GM10847 (cell line): ENCODE measurements around the gene DCAF4L1.

ENCODE experiments used
- POLR2A ChIP-seq: IDR thresholded peaks from 2 replicates; pipeline ENCODE4 v1.6.1; 2011; ENCODE audit not compliant: insufficient read length; ENCODE audit errors: extremely low read depth

Gene DCAF4L1

DNA sequence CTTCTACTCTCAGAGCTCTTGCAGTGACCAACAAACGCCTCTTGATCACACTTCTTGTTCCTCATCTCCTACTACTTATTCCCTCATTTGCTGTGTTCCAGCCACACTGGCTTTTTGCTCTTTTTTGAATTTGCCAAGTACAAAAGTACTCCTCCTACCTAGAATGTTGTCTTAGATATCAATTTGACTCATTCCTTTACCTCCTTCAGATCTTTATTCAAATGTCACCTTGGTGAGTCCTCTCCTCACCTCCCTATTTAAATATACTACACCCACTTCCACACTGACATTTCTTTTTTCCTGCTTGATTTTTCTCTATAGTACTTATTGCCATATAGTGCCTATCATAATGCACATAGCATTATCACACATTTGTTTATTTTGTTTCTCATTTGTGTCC, 6.2 kb upstream of the DCAF4L1 start:
- no peak for TF ChIP-seq POLR2A

DNA sequence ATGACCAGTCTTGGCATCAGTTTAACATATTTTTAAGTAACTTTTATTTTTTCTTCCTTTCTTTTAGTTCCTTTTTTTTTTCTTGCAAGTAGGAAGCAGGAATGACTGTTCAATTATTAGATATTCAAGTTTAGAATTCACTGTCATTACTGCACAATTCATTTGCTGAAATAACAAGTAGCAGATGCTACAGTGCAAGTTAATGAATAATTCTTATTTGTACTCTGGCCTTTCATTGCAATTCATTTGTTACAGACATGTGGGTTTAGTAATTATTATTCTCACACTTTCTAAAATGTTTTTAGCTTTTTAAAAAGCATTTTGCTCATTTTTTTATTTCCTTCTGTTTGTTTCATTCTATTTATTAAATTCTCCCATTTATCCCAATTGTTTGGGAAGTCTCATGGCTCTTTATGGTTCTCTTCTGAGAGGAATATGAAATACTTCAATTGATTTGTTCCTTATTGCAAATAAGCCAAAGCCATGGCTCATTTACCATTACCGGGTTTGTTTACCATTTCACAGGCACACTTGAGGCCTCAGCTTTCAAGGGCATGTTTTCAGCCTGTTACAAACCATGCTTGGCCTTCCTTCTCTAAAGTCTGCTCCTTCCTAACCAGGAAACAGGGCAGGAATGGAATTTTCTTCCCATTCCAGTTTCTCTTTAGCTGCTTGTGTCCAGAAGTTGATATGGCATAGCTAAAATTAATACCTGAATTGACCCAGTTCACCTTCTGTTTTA, 4.6 kb upstream of the DCAF4L1 start:
- TF ChIP-seq POLR2A = no peak

DNA sequence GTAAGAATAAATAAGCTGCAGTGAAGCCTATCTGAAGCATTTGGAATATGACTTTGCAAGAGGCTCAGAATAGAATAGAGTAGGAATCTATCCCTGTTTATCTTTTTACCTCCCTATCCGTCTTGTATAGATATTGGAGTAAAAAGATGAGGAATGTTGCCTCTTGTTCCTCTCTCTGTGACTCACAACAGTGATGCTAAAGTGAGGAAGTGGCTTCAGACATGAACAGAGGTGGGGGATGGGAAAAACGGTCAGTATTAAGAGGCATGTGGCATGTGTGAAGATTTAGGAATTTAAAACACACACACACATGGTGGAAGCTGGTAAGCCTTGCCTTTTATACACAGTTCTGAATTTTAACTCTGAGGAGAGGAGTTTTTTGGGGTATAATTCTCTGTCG, 3.8 kb upstream of the DCAF4L1 start:
- TF ChIP-seq POLR2A = no peak

DNA sequence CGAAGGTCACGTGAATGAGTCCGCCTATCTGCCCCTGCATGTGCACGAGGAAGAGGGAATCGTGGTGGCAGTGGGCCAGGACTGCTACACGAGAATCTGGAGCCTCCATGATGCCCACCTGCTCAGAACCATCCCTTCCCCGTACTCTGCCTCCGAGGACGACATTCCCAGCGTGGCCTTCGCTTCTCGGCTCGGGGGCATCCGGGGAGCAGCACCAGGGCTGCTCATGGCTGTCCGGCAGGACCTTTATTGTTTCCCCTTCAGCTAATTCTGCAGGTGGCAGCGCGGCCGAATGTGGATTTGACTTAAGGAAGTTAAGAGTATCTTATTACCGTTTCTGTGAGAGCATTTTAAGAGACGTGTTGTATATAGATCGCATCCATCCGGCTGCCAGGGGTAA, 1.2 kb downstream of the DCAF4L1 start:
- no peak for TF ChIP-seq POLR2A

DNA sequence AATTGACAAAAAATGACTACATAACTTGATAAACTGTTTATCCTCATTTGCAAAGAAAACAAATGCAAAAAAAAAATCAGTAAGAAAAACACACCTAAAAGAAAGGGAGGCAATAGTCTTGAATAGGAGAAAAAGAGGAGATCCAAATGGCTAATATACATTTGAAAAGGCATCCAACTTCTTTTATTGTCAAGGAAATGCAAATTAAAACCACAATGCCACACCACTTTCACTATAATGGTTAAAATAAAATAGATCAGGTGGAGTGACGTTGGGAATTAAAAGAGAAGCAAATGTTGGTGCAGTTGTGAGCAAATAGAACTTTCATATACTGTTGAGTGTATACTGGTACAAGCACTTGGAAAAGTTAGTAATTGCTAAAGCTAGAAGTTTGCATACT, 3.6 kb downstream of the DCAF4L1 start:
- no peak for TF ChIP-seq POLR2A

DNA sequence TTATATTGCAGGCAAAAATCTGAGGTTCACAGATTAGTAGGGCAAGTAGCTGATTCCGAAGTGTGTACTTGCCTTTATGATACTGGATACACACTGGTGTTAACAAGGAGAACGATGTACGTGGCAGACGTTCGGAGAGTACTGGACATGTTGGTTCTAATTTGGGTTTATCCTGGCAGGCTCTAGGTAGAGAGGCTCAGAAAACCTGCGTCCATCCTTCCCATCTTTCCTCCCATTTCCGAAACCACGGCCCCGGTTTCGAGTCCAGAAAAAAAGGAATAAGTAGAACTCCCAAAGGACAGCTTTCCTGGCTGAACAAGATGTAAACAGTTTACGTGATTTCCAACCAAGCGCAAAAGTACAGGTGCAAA, 8.4 kb downstream of the DCAF4L1 start:
- no peak for TF ChIP-seq POLR2A

DNA sequence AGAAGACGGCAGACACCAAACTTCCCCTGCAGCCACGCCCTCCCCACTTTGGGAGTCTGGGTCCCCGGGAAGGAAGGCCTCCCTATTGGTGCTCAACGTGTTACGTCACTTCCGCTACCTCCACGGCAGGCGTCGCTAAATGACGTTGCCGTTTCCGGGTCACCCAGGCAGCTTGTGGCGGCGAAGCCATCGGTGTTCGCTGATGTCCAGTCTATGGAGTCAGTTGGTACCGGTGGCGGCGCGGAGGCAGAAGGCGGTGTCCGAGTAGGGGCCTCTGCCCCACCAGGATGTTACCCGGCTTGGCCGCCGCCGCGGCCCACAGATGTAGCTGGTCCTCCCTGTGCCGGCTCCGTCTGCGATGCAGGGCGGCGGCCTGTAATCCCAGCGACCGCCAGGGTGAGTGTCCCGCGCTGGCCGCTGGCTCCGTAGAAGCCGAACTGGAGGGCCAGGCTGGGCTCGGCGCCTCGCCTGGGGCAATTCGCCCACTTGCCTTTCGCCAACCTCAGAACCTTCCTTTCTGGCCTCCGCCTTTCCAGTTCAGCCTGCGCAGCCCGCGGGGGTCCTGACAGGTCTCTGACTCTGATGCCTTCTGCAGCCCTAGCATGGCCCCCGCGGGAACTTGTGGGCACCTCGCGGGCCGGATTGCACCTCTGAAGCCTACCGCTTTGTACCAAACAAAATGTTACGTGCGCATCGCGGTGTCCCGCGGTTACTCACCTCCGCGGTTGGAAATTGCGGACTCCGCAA, 9.0 kb downstream of the DCAF4L1 start, which contains the start of gene SLC30A9:
Gene SLC30A9, plus strand, starts transcription at position 166 of the 747 bp plus-strand sequence. Its CDS starts 122 bp downstream, at position 288.
- TF ChIP-seq POLR2A = peak; percentile 87

DNA sequence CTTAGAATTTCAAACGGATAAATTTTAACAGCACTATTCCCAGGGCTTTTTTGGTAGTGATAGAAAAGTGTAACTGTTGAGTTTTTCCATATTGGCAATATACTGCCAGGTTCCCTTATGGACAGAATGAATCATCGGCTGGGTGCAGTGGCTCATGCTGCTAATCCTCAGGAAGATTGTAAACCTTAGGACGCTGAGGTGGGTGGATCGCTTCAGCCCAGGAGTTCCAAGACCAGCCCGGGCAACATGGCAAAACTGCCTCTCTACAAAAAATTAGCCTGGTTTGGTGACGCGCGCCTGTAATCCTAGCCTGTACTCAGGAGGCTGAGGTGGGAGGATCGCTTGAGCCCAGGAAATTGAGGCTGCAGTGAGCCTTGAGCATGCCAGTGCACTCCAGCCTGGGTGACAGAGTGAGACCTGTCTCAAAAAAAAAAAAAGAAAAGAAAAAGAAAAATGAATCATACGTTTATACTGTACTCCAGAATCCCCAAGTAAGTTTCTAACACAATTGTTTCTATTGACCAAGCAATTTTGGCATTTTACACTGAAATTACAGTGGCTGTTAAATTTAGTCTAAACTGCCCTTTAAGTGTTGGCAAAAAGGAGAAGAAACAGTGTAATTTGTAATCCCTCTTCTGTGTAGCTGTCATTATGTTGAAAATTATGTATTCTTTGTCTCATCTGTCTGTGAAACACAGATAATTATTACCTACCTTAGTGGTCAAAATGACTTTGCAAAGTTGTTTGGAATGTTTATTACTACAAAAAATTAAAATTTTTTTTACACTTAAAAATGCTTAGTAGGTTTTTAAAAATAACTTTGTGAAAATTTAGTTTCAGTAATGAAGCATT, 10.6 kb downstream of the DCAF4L1 start:
- TF ChIP-seq POLR2A = no peak

DNA sequence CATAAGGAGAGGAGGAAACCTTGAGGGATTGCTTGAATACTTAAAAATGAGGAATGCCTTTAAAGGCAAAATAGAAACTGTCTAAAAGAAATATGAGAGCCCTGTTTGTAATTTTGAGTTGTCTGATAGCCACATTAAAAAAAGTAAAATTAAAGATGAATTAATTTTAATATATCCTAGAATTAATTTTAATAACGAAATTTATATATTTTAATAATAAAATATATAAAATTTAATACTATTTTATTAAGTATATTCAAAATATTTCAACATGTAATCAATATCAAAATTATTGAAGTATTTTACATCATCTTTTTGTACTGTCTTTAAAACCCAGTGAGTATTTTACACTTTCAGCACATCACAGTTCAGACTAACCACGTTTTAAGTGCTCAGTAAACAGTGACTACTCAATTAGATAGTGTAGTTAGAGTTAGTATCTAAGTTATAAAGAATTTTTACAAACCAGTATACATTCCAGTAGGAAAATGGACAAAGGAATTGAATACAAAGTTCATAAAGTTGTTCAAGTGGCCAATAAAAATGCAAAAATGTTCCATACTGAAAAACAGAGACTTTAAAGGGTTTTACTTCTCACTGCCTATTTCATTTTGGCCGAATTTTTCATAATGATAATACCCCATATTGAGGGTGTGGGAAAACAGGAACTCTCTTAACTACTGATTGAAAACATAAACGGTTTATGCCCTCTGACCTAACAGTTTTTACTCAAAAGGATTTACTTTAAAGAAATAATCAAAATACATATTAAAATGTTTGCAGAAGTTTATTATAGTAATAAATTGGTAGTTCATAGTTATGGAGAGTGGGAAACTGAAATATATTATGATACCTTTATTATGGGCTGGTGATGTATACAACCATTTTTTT, 11.7 kb downstream of the DCAF4L1 start:
- TF ChIP-seq POLR2A = no peak

DNA sequence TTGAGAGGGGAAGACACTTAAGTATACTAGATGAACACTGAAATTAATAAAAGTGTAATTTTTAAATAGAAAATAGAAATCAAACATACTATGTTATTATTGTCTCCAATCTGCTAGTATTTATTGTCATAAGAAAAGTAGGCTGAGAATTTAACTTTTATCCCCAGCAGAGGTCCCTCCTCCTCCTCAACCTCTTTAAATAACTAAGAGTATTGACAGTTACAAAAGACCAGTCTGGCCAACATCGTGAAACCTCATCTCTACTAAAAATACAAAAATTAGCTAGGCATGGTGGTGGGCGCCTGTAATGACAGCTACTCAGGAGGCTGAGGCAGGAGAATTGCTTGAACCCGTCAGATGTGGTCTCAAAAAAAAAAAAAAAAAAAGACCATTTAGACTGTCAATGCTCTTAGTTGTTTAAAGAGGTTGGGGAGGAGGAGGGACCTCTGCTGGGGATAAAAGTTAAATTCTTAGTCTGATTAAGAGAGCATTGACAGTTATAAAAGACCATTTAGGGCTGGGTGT, 13.0 kb downstream of the DCAF4L1 start:
- no peak for TF ChIP-seq POLR2A

DNA sequence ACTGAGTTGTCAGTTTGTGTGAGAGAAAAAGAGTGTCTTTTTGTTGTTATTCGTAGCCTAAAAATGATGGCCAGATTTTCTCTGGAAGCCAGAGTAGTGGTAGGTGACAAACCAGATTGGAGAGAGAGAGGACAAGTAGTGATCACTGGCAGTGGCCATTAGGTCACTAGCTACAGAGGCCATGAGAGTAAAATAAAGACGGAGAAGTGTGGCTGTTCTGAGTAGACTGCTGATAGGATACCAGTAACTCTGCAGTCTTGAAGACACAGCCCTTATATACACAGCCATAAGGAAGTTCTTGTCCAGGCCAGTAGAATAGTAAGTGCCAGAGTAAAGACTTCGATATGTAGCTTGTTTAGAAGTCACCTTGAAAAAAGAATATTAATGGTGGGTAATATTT, 16.5 kb downstream of the DCAF4L1 start:
- TF ChIP-seq POLR2A = no peak

DNA sequence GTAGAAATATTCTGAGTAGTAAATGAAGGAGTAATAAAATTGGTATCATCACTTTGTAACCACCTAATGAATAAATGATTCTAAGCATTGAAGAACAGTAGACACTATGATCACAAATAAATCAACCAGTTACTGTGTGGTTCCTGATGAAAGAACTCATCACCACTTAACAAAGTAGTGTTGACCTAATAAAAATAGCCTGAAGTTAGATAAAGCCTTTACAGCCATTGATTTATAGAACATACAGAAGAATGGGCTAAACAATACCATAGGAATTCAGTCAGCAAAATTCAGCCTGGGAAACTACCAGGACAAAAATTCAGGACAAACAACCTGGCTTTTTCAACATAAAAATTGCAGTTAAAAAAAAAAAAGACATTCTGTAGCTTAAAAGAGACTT, 17.8 kb downstream of the DCAF4L1 start:
- no peak for TF ChIP-seq POLR2A

DNA sequence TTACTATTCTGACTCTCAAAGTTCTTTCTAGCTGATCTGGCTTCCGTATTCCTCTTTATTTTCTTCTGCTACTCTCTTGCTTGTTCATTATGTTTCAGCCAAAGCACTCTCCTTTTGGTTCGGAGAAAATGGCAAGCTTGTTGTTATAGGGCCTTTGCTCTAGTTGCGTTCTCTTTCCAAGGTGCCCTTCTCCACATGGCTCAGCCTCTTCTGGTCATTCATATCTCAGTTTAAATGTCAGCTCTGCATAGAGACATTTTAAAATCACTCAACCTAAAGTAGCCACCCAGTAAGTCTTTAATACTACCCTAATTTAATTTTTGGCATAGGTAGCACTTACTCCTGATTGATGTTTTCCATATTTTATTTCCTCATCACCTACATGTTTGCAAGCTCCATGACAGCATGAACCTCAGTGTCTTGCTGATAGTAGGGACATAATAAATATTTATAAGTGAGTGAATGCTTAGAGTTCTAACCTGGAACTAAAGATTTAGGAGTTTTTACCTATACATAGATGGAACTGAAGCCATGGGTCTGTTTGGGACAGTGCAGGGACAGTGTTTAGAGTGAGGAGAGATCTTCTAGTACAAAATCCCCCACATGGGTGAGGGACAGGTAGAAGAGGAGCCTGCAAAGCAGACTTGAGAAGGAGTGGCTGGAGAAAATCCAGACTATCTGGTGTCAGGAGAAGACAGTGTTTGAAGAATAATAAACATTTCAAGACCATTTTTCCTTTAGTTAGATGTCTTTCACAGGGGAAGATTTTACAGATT, 26.6 kb downstream of the DCAF4L1 start:
- no peak for TF ChIP-seq POLR2A

DNA sequence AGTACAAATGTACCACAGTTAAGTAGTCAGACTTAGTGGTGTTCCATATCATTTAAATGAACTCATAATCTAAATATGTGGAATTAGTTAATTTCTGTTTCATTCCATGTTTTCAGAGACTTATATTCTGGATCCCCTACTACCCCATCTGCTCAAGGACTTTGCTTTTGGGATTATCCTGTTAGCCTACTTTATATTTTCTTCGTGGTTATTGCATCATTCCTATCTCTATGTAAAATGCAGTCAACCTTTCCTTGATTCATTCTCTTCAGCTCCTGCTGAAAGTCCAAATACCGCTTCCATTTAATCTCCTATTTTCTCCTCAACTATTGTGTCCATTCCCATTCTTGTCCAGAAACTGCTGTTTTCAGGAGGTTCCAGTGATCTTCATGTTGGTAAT, 33.9 kb downstream of the DCAF4L1 start:
- TF ChIP-seq POLR2A = no peak
